PC-9 (cell line): ENCODE measurements around the gene PHACTR1.

Source experiments
- CTCF ChIP-seq: fragments of 200-600 bp; sonication (generic); conservative IDR thresholded peaks from 2 replicates; pipeline ENCODE4 v1.6.1; 2017; ENCODE audit warnings: mixed run types, antibody characterized with exemption, mild to moderate bottlenecking, moderate library complexity
- EZH2 ChIP-seq: fragments of 200-600 bp; sonication (generic); IDR thresholded peaks from 2 replicates; pipeline ENCODE4 v1.8.0; 2017; ENCODE audit warnings: antibody characterized with exemption, low read depth

GRCh38 chr6:12748815-12749521 is 32.4 kb downstream of the PHACTR1 start:
- TF ChIP-seq CTCF = no peak
- TF ChIP-seq EZH2 = no peak
